ENCODE results near the gene U2AF2. TPM values are rescaled to one million over a fixed set of nuclear protein-coding genes. Genes with fewer than 3 reads are reported as not detected.

Gene U2AF2
- total RNA-seq, 4 donors from 2014 or later: 132 to 292 (median 159) TPM

- Histone ChIP-seq H3K36me3 (peaks cover 0 to 99% (median 3%) of the 10 kb centered on the region in 3 donors), H3K4me1 (peaks cover 0 to 15% (median 0%) of the 10 kb centered on the region in 4 donors), H3K27me3 (no peaks in the 10 kb centered on the region), H3K9me3 (no peaks in the 10 kb centered on the region), H3K4me3 (no peak overlapping the region), H3K27ac (peak overlapping the region in 1 of 4 donors; percentile 35)
- TF ChIP-seq POLR2A (IDR thresholded peaks at IDR 0.05): no peak
- TF ChIP-seq CTCF (IDR thresholded peaks at IDR 0.05): peak in 2 of 6 experiments; percentile 21 to 28
- peak in 2 of 3 donors; percentile 61 to 79 for DNase-seq
Observed at GRCh38 chr19:55694241-55694655, 39.4 kb downstream of the U2AF2 start.

GRCh38 chr19:55694656-55695491, 40.0 kb downstream of the U2AF2 start:
- peaks cover 0 to 99% (median 3%) of the 10 kb centered on the region in 3 donors for H3K36me3 ChIP-seq
- H3K27me3 ChIP-seq: no peaks in the 10 kb centered on the region
- DNase-seq: peak in 1 of 3 donors; percentile 42

GRCh38 chr19:55695511-55696290, 40.9 kb downstream of the U2AF2 start:
- H3K27me3 ChIP-seq: no peaks in the 10 kb centered on the region
- peaks cover 0 to 7% (median 0%) of the 10 kb centered on the region in 4 donors for H3K4me1 ChIP-seq
- H3K27ac ChIP-seq: no peak overlapping the region
- H3K9me3 ChIP-seq: no peaks in the 10 kb centered on the region
- H3K4me3 ChIP-seq: no peak overlapping the region
- no peak for TF ChIP-seq CTCF (IDR thresholded peaks at IDR 0.05)
- TF ChIP-seq POLR2A (IDR thresholded peaks at IDR 0.05): no peak
- peak in 1 of 3 donors; percentile 35 for DNase-seq
- peaks cover 0 to 99% (median 0%) of the 10 kb centered on the region in 3 donors for H3K36me3 ChIP-seq

More at GRCh38 chr19:55694656-55695491, 40.0 kb downstream of the U2AF2 start:
- TF ChIP-seq CTCF (IDR thresholded peaks at IDR 0.05) (no peak), POLR2A (IDR thresholded peaks at IDR 0.05) (no peak)
- Histone ChIP-seq H3K4me3 (no peak overlapping the region), H3K9me3 (no peaks in the 10 kb centered on the region), H3K4me1 (peaks cover 0 to 8% (median 0%) of the 10 kb centered on the region in 4 donors), H3K27ac (peak overlapping the region in 1 of 4 donors; percentile 35)

GRCh38 chr19:55696301-55697068, 41.6 kb downstream of the U2AF2 start:
- Histone ChIP-seq H3K27me3 (no peaks in the 10 kb centered on the region), H3K4me3 (no peak overlapping the region), H3K27ac (no peak overlapping the region), H3K36me3 (peaks cover 0 to 93% (median 0%) of the 10 kb centered on the region in 3 donors), H3K4me1 (peaks cover 0 to 8% (median 0%) of the 10 kb centered on the region in 4 donors), H3K9me3 (no peaks in the 10 kb centered on the region)
- no peak for TF ChIP-seq CTCF (IDR thresholded peaks at IDR 0.05)
- peak in 1 of 3 donors; percentile 36 for DNase-seq

- Histone ChIP-seq H3K4me3 (no peak overlapping the region), H3K27ac (no peak overlapping the region), H3K4me1 (peaks cover 0 to 14% (median 0%) of the 10 kb centered on the region in 4 donors), H3K9me3 (no peaks in the 10 kb centered on the region), H3K36me3 (peaks cover 0 to 87% (median 0%) of the 10 kb centered on the region in 3 donors), H3K27me3 (no peaks in the 10 kb centered on the region)
- peak in 1 of 3 donors; percentile 22 for DNase-seq
- TF ChIP-seq CTCF (IDR thresholded peaks at IDR 0.05) (no peak), POLR2A (IDR thresholded peaks at IDR 0.05) (no peak)
Observed at GRCh38 chr19:55697069-55697440, 42.2 kb downstream of the U2AF2 start.

Measured in Peyer's patch (tissue), 4 donors.